Measurements from ENCODE around the gene TNKS1BP1. TPM values are rescaled to one million over a fixed set of nuclear protein-coding genes. Genes with fewer than 3 reads are reported as not detected.

Gene TNKS1BP1
- total and polyA plus RNA-seq, 2 of the 8 experiments (the other 6 are each of a cell fraction or from before 2014, with no cell fraction given), result 50.0 to 122 TPM

- TF ChIP-seq CTCF (IDR thresholded peaks at IDR 0.05; ENCODE audit: control extremely low read depth in 1 of 3, insufficient read depth in 1 of 3, low read depth in 1 of 3, low read length in 3 of 3) (no peak), SP4 (IDR thresholded peaks at IDR 0.05; ENCODE audit: low read length) (no peak), ATF3 (IDR thresholded peaks at IDR 0.05; ENCODE audit: insufficient read depth, low read depth, low read length) (no peak), CREB1 (IDR thresholded peaks at IDR 0.05) (no peak), USF2 (IDR thresholded peaks at IDR 0.05; ENCODE audit: low read length) (no peak), TAF7 (optimal IDR thresholded peaks at IDR 0.05; ENCODE audit: borderline replicate concordance, low read depth, low read length) (no peak), PHF8 (conservative IDR thresholded peaks at IDR 0.05; ENCODE audit: low read depth, low read length) (no peak)
Measured at GRCh38 chr11:57336111-57336666, 11.4 kb upstream of the TNKS1BP1 start (continued).
